ENCODE measurements around the gene UPB1.

Gene UPB1

DNA sequence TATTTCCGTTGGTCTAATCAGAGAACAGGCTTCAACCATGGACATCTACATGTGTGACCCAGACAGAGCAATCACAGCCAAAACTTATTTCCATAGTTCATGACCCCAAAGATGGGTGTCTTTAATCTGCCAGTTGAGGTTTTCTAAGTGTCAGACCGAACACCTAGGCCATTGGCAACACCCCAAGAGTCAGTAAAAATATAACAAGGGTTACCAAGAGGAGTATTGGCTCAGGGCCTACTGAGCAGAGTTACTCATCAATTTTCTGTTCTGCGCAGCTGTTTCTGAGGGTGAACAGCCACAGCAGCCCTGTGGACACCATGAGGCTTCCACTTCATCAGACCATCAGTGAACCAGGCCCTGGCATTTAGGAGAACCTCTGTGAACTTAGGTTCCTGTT is 41.0 kb downstream of the UPB1 start:
- H3K9me3 Mint-ChIP-seq = no peaks in the 10 kb centered on the region
- no peak overlapping the region for H3K4me3 Mint-ChIP-seq
- peaks cover 19% of the 10 kb centered on the region for H3K36me3 Mint-ChIP-seq (ENCODE audit: low read depth)
- no peak overlapping the region for H3K27ac Mint-ChIP-seq
- TF ChIP-seq, protein P1, sequence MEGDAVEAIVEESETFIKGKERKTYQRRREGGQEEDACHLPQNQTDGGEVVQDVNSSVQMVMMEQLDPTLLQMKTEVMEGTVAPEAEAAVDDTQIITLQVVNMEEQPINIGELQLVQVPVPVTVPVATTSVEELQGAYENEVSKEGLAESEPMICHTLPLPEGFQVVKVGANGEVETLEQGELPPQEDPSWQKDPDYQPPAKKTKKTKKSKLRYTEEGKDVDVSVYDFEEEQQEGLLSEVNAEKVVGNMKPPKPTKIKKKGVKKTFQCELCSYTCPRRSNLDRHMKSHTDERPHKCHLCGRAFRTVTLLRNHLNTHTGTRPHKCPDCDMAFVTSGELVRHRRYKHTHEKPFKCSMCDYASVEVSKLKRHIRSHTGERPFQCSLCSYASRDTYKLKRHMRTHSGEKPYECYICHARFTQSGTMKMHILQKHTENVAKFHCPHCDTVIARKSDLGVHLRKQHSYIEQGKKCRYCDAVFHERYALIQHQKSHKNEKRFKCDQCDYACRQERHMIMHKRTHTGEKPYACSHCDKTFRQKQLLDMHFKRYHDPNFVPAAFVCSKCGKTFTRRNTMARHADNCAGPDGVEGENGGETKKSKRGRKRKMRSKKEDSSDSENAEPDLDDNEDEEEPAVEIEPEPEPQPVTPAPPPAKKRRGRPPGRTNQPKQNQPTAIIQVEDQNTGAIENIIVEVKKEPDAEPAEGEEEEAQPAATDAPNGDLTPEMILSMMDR (IDR thresholded peaks at IDR 0.05; ENCODE audit: unreplicated experiment in 3 of 3) = no peak
- H3K4me1 Mint-ChIP-seq = peaks cover 11% of the 10 kb centered on the region
- no peaks in the 10 kb centered on the region for H3K27me3 Mint-ChIP-seq (ENCODE audit: low read depth)

DNA sequence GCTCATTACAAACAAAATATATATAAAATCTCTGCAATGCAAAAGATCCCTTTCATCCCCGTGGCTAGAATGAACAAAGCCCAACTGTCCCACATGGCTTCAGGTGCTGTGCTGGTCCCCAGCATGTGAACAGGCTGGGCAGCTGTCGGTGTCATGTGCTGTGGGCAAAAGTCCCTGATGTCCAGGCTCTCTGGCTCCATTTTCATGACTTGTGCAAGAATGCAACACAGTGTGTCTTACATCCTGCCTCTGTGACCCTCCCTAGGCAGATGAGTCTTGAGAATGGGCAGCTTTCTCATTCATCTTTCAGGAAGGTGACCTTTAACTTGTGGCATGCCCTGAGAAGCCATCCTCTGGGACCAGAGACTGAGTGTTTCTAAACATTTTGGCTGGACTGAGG is 45.3 kb downstream of the UPB1 start:
- H3K27me3 Mint-ChIP-seq (ENCODE audit: low read depth) = no peaks in the 10 kb centered on the region
- H3K9me3 Mint-ChIP-seq = no peaks in the 10 kb centered on the region
- H3K36me3 Mint-ChIP-seq (ENCODE audit: low read depth) = peaks cover 31% of the 10 kb centered on the region
- H3K4me1 Mint-ChIP-seq = peaks cover 17% of the 10 kb centered on the region
- TF ChIP-seq, protein P1 (IDR thresholded peaks at IDR 0.05; ENCODE audit: unreplicated experiment in 3 of 3) = no peak
- H3K4me3 Mint-ChIP-seq = no peak overlapping the region
- peak overlapping the region in 1 of 3 experiments; percentile 12 for H3K27ac Mint-ChIP-seq

- Mint-ChIP-seq H3K4me1 (peaks cover 17% of the 10 kb centered on the region), H3K4me3 (no peak overlapping the region), H3K27ac (no peak overlapping the region), H3K36me3 (ENCODE audit: low read depth) (peaks cover 40% of the 10 kb centered on the region), H3K9me3 (no peaks in the 10 kb centered on the region), H3K27me3 (ENCODE audit: low read depth) (no peaks in the 10 kb centered on the region)
- TF ChIP-seq, protein P1 (IDR thresholded peaks at IDR 0.05; ENCODE audit: unreplicated experiment in 3 of 3) = no peak
Measured at GRCh38 chr22:24541681-24542515, 46.8 kb downstream of the UPB1 start.

- peaks cover 48% of the 10 kb centered on the region for H3K36me3 Mint-ChIP-seq (ENCODE audit: low read depth)
- no peaks in the 10 kb centered on the region for H3K9me3 Mint-ChIP-seq
- no peak overlapping the region for H3K4me3 Mint-ChIP-seq
- H3K27ac Mint-ChIP-seq = no peak overlapping the region
- H3K27me3 Mint-ChIP-seq (ENCODE audit: low read depth) = no peaks in the 10 kb centered on the region
- H3K4me1 Mint-ChIP-seq = peaks cover 17% of the 10 kb centered on the region
- TF ChIP-seq, protein P1 (IDR thresholded peaks at IDR 0.05; ENCODE audit: unreplicated experiment in 3 of 3) = no peak
Measured at GRCh38 chr22:24542641-24543040, 47.5 kb downstream of the UPB1 start.

- peaks cover 49% of the 10 kb centered on the region for H3K36me3 Mint-ChIP-seq (ENCODE audit: low read depth)
- H3K9me3 Mint-ChIP-seq = no peaks in the 10 kb centered on the region
- H3K4me1 Mint-ChIP-seq = peaks cover 17% of the 10 kb centered on the region
- H3K4me3 Mint-ChIP-seq = no peak overlapping the region
- TF ChIP-seq, protein P1 (IDR thresholded peaks at IDR 0.05; ENCODE audit: unreplicated experiment in 3 of 3) = no peak
- no peaks in the 10 kb centered on the region for H3K27me3 Mint-ChIP-seq (ENCODE audit: low read depth)
- H3K27ac Mint-ChIP-seq = no peak overlapping the region
Measured at GRCh38 chr22:24543185-24543601, 48.1 kb downstream of the UPB1 start.
